MM.1S (cell line): ENCODE data around the gene SLC24A3.

Source experiments
- EZH2phosphoT487 ChIP-seq: fragments of 300-600 bp; sonication (generic); IDR thresholded peaks from 2 replicates; pipeline ENCODE4 v1.6.1; 2018; ENCODE audit warnings: antibody characterized with exemption, low read length
- TF ChIP-seq, protein P1 (sequence below): fragments of 300-600 bp; sonication (generic); IDR thresholded peaks from 2 replicates; pipeline ENCODE4 v1.5.1; 2016; ENCODE audit warnings: antibody characterized with exemption, low read length, mixed read lengths

- TF ChIP-seq, protein P1, sequence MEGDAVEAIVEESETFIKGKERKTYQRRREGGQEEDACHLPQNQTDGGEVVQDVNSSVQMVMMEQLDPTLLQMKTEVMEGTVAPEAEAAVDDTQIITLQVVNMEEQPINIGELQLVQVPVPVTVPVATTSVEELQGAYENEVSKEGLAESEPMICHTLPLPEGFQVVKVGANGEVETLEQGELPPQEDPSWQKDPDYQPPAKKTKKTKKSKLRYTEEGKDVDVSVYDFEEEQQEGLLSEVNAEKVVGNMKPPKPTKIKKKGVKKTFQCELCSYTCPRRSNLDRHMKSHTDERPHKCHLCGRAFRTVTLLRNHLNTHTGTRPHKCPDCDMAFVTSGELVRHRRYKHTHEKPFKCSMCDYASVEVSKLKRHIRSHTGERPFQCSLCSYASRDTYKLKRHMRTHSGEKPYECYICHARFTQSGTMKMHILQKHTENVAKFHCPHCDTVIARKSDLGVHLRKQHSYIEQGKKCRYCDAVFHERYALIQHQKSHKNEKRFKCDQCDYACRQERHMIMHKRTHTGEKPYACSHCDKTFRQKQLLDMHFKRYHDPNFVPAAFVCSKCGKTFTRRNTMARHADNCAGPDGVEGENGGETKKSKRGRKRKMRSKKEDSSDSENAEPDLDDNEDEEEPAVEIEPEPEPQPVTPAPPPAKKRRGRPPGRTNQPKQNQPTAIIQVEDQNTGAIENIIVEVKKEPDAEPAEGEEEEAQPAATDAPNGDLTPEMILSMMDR: no peak
- TF ChIP-seq EZH2phosphoT487: no peak
Observed at GRCh38 chr20:19564261-19564660, 351.8 kb downstream of the SLC24A3 start.
